NCI-H1417 (cell line): ENCODE measurements around the gene UNC45B.
"Not testable (repeated sequence)": the region's sequence is repeated elsewhere in the genome, so short reads cannot be mapped to it uniquely, and the experiment has no call there.

Source experiments
- DNase-seq, 3 experiments: peaks; one replicate each; lab custom pipeline; 2025; lab: John Stamatoyannopoulos, UW

UNC45B gene

DNA sequence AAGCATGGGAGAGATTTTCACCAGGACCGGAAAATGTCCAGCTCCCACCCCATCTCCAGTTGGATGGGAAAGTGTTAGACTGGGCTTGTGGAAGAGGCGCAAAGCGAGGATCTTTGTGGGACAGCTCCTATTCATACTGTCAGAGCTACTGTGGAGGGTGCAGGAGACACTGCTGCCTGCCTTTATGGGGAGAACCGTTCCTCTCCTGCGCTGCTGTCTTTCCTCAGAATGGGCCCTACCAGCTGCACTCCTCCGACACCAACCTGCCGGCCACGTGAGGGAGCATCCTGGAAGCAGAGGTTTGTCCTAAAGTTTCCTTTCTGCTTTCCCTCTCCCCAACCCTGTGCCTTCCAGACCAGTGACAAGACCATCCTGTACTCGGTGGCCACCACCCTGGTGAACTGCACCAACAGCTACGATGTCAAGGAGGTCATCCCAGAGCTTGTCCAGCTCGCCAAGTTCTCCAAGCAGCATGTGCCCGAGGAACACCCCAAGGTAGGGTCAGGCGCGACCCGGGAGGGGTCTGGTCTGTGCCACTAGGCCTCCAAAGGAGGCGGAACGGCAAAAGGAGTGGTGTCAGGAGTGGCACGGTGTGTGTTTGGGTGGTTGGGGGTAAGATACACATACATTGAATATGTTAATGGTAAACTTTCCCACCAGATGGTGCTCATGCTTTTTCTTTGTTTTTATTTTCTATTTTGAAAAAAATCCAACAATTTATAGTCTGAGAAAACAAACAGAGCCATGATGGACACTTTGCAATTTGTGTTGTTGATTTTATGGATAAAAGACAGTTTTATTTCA lies 23.6 kb downstream of the UNC45B start:
- DNase-seq = peak in 2 of 3 experiments; percentile 6 to 27

DNA sequence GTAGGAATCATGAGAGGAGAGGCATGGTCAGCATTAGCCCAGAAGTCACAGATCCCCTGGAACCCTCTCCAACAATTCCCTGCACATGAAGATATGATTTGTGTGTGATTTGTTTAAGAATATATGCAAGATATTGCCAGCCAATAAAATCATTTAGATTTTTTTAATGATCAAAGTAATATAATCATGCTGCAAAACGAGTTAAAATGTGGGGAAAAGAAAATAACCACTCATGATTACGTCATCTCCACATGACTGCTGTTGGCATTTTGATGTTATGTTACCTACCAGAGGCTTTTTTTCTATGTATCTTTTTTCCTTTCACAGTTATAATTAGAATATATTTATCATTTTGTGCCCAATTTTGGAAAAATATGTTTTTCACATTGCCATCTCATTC lies 24.2 kb downstream of the UNC45B start:
- DNase-seq = no peak

DNA sequence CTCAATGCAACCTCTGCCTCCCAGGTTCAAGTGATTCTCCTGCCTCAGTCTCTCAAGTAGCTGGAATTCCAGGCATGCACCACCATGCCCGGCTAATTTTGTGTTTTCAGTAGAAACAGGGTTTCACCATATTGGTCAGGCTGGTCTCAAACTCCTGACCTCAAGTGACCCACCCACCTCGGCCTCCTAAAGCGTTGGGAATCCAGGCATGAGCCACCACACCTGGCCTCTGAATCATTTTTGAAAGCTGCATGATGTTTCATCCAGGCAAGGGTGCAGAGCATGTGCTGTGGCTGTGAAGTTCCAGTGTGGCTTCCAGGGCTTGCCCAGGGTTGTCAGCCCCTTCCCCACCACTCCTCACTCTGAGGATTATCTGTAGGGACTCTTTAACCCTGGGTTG lies 24.7 kb downstream of the UNC45B start:
- DNase-seq = not testable (repeated sequence)

DNA sequence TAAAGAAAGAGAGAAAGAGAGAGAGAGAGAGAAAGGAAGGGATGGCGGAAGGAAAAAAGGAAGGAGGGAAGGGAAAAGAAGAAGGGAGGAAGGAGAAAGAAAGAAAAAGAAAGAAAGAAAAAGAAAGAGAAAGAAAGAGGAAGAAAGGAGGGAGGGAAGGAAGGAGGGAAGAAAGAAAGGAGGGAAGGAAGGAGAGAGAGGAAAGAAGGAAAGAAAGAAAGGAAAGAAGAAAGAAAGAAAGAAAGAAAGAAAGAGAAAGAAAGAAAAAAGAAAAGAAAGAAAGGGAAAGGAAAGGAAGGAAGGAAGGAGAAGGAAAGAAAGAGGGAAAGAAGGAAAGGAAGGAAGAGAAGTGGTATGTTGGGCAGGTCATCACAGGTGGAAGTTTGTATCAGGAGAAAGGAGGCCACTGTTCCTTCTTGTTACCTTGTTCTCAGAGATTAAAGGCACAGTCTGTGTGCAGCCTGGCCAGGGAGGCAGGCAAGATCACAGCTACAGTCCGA lies 27.3 kb downstream of the UNC45B start:
- no peak for DNase-seq

DNA sequence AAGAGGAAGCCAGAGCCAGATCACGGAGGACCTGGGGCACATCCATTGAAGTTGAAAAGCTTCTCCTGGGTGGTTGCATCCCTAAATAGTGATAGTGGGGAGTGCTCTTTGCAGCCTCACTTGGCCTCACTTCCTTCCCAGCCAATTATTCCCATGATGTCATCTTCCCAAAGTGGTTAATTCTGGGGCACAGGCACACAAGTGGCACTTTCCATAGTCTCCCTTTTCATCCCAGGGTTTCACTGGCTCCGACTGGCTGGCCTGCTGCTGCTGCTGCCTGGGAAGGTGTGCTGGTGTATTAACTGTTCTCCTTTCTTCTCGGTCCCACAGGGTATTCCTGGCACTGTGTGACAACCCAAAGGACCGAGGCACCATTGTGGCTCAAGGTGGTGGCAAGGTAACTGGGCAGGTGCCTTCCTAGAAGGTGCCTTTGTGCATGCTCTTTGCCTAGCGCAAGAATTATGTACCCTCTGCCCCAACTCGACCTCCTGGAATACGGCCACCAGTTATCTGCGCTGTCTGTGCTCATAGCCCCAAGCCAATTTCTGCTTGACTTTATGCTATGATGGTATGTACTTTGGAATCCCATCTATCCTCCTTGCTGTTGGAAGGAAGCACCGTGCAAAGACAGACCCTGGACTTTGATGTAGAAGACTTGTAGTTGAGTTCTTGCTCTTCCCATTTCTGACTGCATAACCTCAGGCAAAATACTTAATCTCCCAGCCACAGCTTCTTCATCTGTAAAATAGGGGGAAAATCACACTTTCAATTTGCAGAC lies 28.2 kb downstream of the UNC45B start:
- DNase-seq = no peak

DNA sequence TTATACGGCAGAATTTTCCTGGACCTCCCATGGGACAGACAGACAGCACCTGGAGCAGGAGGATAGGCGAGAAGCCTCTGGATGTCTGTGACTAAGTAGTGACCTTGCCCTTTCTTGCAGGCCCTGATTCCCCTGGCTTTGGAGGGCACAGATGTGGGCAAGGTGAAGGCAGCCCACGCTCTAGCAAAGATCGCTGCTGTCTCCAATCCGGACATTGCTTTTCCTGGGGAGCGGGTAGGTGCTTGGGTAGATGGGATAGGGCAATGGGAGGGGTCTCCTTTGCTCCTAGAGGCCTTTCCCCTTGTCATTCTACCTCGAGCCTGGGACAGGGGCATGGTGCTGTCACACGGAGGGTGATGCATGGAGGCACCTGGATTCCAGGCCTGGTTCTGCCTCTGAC lies 29.3 kb downstream of the UNC45B start:
- no peak for DNase-seq

DNA sequence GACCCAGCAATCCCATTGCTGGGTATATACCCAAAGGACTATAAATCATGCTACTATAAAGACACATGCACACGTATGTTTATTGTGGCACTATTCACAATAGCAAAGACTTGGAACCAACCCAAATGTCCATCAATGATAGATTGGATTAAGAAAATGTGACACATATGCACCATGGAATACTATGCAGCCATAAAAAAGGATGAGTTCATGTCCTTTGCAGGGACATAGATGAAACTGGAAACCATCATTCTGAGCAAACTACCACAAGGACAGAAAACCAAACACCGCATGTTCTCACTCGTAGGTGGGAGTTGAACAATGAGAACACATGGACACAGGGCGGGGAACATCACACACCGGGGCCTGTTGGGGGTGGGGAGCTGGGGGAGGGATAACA lies 31.8 kb downstream of the UNC45B start:
- DNase-seq = not testable (repeated sequence)

DNA sequence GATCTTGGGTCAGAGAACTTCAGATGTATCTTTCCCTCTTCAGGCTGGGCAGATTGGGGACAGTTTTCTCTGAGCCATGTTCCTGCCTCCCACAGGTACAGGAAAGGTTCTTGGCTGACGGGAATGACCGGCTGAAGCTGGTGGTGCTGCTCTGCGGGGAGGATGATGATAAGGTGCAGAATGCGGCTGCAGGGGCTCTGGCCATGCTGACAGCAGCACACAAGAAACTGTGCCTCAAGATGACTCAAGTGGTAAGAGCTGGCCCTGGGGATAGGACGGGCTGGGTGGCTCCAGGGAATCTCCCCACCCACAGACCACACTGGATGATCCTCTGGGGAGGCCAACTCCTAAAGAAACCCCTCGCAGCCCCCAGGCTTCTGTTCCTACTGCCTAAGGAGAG lies 35.7 kb downstream of the UNC45B start:
- DNase-seq = no peak

DNA sequence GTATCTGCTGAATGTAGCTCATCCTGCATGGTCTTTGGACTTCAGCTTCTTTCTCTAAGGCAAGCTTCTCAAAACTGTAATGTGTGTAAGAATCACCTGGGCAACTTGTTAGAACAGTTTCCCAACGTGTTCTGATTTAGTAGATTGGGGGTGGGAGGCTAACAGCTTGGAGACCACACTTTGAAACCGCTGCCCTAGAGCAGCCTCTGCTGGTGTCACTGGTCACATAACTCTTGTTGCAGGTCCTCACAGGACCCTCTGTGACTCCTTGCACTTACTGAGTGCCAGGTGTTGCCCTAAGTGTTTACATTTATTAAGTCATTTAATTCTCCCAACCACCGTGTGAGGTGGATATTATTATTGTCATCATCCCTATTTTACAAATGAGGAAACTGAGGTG lies 36.7 kb downstream of the UNC45B start:
- no peak for DNase-seq

DNA sequence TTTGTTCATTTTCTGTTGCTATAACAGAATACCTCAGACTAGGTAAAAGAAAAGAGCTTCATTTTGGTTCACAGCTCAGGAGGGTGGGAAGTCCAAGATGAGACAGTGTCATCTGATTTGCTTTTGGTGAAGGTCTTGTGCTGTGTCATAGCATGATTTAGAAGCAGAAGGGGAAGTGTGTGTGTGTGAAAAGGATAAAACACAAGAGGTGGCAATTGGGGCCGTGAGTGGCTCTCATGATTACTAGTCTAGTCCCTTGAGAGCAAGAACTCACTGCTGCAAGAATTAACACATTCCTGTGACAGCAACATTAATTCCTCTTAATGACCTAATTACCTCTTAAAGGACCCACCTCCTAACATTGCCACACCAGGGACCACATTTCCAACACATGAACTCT lies 38.2 kb downstream of the UNC45B start:
- DNase-seq = peak in 1 of 3 experiments; percentile 5

DNA sequence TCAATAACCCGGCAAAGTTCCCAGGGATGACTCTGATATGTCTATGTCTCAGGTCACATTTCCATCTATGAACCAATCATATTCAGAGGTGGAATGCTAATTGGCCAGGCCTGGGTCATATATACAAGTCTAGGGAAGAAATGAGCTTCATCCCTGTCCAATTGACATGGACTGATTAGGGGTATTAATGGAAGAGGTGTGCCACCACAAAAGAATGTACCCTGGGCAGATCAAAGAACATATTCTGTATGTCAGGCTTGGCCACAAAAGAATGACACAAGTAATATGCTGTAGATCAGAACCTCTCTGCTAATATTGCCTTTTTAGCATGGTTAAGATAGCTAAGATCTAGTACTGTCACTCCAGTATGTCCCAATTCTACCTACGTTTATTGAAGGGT lies 39.9 kb downstream of the UNC45B start:
- no peak for DNase-seq

DNA sequence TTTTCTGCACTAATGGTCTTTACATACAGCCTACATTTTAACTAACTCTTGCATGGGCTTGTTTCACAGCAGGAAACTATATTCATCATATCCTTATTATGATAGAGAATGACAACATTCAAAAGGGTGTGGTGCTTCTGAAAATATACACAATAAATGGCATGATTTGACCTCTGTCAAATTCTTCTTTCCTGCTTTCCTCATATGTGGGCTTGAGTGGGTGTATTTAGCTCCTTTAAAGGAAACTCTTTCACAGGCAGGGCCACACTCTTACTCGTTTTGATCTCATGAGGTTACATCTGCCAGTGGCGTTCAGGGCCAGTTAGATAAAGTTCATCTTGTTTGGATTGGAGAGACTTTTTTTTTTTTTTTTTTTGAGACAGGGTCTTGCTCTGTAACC lies 40.5 kb downstream of the UNC45B start:
- DNase-seq = peak in 1 of 3 experiments; percentile 10

DNA sequence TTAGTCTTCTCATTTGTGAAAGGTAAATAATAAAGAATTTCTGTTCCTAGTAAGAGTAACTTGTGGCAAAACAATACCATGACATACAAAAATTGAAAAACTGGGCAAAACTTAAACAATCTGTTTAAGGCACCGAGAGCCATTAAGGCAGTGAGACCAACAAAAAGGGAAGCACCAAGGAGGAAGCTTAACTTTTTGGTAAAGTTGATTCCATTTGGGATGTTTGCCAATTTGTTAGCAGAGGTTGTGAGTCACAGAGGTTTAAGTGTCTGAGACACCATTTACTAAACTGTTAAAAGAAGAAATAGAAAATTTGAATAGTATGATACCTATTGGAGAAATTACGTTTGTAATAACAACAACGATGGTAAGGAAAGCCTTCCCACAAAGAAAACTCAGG lies 41.7 kb downstream of the UNC45B start:
- no peak for DNase-seq

DNA sequence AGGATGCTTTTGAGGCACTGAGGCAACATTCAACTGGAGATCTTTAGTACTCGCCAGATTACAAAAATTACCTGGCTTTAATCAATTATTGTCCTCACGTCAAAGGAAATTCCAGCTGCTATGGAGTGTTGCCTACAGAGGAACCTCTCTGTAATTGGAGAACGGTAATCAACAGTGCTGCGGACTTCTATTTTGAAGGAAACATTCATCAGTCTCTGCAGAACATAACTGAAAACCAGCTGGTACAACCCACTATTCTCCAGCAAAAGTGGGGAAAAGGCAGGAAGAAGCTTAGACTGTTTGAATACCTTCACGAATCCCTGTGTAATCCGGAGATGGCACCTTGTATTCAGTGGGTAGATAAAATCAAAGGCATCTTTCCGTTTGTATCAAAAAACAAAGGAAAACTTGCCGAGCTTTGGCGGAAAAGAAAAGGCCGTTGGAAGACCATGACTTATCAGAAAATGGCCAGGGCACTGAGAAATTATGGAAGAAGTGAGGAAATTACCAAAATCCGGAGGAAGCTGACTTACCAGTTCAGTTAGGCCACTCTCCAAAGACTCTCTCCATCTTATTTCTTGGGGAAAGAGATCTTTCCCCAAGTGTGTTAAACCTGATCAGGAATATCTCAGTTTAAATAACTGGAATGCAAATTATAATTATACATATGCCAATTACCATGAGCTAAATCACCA lies 43.5 kb downstream of the UNC45B start:
- DNase-seq = no peak

DNA sequence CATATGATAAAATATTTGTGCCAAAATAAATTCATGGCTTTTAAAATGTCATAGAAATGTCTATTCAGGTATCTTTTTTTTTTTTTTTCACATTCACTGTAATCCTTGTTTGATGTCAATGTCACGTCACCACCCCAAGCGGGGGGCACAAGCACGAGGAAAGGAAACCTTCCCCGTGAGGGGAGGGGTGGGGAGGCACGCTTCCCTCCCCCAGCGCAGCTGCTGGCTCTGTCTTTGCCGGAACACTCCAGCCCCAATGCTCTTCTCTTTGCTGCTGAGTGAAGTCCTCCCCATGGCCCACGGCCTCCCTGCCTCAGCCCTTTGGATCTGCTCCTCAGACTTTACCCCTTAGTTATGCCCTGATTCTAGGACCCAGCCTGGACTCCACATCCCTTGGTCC lies 45.1 kb downstream of the UNC45B start:
- no peak for DNase-seq

DNA sequence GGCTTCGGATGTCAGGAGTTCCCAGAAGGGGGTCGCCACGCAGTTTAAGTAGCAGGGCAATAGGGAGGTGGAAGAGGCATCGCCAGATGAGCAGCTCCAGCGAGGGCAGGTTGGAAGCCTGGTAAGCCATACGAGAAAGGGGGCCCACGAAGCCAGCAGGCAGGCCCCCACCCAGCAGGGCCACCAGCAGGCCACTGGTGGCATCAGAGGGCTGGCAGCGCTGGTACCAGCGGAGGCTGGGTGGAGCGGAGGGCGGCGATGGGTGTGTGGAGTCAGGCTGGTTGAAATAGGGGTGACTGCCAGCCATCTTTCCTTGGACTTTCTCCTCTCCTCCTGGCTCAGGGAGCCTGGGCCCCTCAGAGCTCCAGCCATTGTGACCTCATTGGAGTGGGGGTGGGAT lies 46.4 kb downstream of the UNC45B start, which contains the start of gene SLC35G3:
Gene SLC35G3 (minus strand): TSS at position 393 of the 400 bp plus-strand sequence. CDS start 86 bp downstream, at position 307.
- DNase-seq = not testable (repeated sequence)

DNA sequence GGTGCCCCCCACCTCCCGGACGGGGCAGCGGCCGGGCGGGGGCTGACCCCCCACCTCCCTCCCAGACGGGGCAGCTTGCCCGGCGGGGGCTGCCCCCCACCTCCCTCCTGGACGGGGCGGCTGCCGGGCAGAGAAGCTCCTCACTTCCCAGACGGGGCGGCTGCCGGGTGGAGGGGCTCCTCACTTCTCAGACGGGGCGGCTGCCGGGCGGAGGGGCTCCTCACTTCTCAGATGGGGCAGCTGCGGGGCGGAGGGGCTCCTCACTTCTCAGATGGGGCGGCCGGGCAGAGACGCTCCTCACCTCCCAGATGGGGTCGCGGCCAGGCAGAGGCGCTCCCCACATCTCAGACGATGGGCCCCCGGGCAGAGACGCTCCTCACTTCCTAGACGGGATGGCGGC lies 47.4 kb downstream of the UNC45B start:
- DNase-seq = not testable (repeated sequence)

DNA sequence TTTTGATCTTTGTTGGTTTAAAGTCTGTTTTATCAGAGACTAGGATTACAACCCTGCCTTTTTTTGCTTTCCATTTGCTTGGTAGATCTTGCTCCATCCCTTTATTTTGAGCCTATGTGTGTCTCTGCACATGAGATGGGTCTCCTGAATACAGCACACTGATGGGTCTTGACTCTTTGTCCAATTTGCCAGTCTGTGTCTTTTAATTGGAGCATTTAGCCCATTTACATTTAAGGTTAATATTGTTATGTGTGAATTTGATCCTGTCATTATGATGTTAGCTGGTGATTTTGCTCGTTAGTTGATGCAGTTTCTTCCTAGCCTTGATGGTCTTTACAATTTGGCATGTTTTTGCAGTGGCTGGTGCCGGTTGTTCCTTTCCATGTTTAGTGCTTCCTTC lies 55.0 kb downstream of the UNC45B start:
- not testable (repeated sequence) for DNase-seq

DNA sequence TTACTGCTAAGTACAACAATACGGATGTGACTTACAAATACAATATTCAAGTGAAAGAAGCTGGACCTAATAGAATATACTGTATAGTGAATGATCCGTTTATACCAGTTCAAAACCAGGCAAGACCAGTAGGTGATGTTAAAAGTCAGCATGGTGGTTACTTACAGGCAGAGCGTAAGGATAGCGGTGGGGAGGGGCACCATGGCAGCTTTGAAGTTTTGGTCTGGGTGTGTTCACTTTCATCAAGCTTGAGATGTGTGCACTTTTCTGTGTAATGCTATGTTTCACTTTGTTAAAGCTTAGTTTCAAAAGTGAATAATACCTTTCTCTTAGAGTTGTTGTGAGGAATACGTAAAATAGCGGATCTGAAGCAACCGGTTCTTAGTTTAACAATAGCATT lies 63.1 kb downstream of the UNC45B start:
- DNase-seq = no peak

DNA sequence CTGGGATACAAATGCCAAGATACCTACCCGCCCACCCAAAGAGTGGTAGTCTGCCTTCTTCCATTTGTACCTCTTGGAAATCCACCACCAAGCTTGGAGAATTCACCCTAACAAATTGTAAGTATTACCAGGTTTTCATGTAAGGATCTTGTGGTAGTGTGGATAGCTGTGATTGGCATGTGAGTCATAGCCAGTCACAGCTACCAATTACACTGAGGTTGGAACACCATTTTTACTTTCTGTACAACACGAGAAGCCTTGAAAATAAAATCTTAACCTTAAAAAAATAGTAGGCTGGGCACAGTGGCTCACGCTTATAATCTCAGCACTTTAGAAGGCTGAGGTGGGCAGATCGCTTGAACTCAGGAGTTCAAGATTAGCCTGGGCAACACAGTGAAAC lies 65.1 kb downstream of the UNC45B start:
- no peak for DNase-seq

DNA sequence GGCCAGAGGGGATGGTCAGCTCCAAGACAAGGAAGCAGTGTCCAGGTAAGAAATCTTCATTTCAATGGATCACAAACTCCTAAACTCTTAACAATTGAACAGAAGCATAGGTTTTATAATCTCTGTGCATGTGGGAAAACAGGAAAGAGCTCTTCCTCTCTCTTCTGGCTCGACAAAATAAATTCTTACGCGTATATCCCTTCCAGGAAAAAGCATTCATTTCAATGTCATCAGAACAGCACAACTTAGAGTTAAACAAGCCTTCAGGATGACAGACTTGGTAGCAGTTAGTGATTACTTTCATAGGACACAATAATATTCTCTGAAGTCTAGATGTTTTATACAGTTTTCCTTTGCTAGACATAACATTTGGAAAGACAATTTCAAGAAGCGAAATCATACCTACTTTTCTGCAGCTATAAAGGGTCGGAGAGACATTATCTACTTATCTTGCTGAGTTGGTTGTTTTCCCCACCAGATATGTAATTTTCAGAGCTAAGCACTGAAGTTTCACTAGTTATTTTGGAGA lies 65.9 kb downstream of the UNC45B start:
- DNase-seq = no peak

DNA sequence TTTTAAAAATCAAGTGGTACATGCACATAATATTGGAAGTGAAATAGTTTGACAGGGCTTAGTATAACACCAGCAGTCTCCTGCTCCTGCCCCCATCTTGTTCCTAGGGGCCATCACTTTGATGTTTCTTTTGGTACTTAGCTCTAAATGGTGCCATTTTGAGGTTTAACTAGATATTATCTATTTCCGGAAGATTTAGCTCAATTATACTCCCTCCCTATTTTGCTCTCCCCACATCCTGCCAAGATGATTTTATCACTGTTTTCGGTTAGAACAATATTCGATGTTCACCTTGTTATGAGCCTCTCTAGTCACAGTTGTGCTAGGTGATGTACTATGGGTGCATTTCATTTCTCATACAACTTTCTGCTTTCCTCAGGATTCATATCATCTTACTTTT lies 66.6 kb downstream of the UNC45B start:
- DNase-seq = no peak
